GM19455 (cell line): ENCODE results near the gene GAMT.

Experiments
- ATAC-seq: cut with Tn5 transposase; IDR thresholded peaks from one replicate; pipeline ENCODE4 v1.9.1; 2021; ENCODE audit not compliant: unreplicated experiment

The GAMT gene

GRCh38 chr19:1401889-1402217 lies 511 bp upstream of the GAMT start:
- no peak for ATAC-seq

GRCh38 chr19:1400281-1401137 lies 833 bp downstream of the GAMT start:
- no peak for ATAC-seq

GRCh38 chr19:1399745-1400144 lies 1.6 kb downstream of the GAMT start:
- no peak for ATAC-seq

- no peak for ATAC-seq
These were observed 2.3 kb downstream of the GAMT start for GRCh38 chr19:1399079-1399478.

GRCh38 chr19:1397838-1398237 lies 3.5 kb downstream of the GAMT start:
- no peak for ATAC-seq

- ATAC-seq, result no peak
These were observed 4.3 kb downstream of the GAMT start for GRCh38 chr19:1396768-1397679.

- no peak for ATAC-seq
These were observed 5.1 kb downstream of the GAMT start for GRCh38 chr19:1396019-1396767.

GRCh38 chr19:1395194-1396018 lies 5.9 kb downstream of the GAMT start:
- ATAC-seq, result no peak

- no peak for ATAC-seq
These were observed 6.8 kb downstream of the GAMT start for GRCh38 chr19:1394252-1395193.

GRCh38 chr19:1393841-1394240 lies 7.5 kb downstream of the GAMT start:
- no peak for ATAC-seq

GRCh38 chr19:1392939-1393530 lies 8.3 kb downstream of the GAMT start:
- no peak for ATAC-seq

- ATAC-seq, result no peak
These were observed 8.9 kb downstream of the GAMT start for GRCh38 chr19:1392407-1392806.

- ATAC-seq, result no peak
These were observed 10.4 kb downstream of the GAMT start for GRCh38 chr19:1390890-1391423.

- no peak for ATAC-seq
These were observed 12.1 kb downstream of the GAMT start for GRCh38 chr19:1389033-1389940.

- ATAC-seq, result no peak
These were observed 12.7 kb downstream of the GAMT start for GRCh38 chr19:1388637-1389026.

- no peak for ATAC-seq
These were observed 13.4 kb downstream of the GAMT start for GRCh38 chr19:1387684-1388636.
